Endothelial cell of umbilical vein (primary cell): ENCODE data around the gene MED8. TPM values are rescaled to one million over a fixed set of nuclear protein-coding genes. Genes with fewer than 3 reads are reported as not detected.

Experiments used
- BruUV-seq: library from RNA; stranded (reverse); fragments of 400-500 nt; replicated peaks from 2 replicates; lab custom pipeline; 2021; lab: Mats Ljungman, UMichigan
- CTCF ChIA-PET: fragments of 300-600, 350-600 bp; sonication (Branson Sonifier 250); formaldehyde crosslinking; loops from one replicate; lab custom pipeline; 2021; ENCODE audit warnings: antibody characterized with exemption, inconsistent platforms; lab: Charles Lee
- POLR2A ChIA-PET: fragments of 300-600, 350-600 bp; sonication (Branson Sonifier 250); formaldehyde crosslinking; loops from one replicate; lab custom pipeline; 2021; ENCODE audit warnings: antibody characterized with exemption, inconsistent platforms; lab: Charles Lee
- DNase-seq: peaks from one replicate; pipeline ENCODE4 v3.0.0-alpha.2; 2011; ENCODE audit warnings: low read depth, low spot score
- FAIRE-seq: peaks from 2 replicates; lab custom pipeline; 2011; peaks lifted over from hg19 to GRCh38; lab: Jason Lieb, UNC
- H2AFZ ChIP-seq: 2 replicates; pipeline ENCODE4 v1.6.0; 2012; ENCODE audit warnings: low read depth, low read length, control low read depth, inconsistent platforms
- H3K27ac ChIP-seq: 2 replicates; pipeline ENCODE4 v1.5.1; 2011; ENCODE audit warnings: low read depth, mild to moderate bottlenecking, control low read depth, low read length, moderate library complexity; ENCODE audit not compliant: insufficient read depth
- H3K27me3 ChIP-seq, 2 experiments: 2 replicates each; pipeline versions ENCODE4 v1.6.0 to v1.6.1; 2011; ENCODE audit warnings: low read length in 2 of 2, mixed read lengths in 1 of 2; ENCODE audit not compliant: control insufficient read depth in 2 of 2, insufficient read depth in 2 of 2
- H3K36me3 ChIP-seq, 2 experiments: 2 replicates in 1 of 2; 3 replicates in 1 of 2; pipeline ENCODE4 v1.5.1; 2011; ENCODE audit warnings: low read length in 2 of 2, mild to moderate bottlenecking in 1 of 2, moderate library complexity in 1 of 2; ENCODE audit not compliant: control insufficient read depth in 2 of 2, insufficient read depth in 2 of 2; ENCODE audit errors: extremely low read depth in 1 of 2
- H3K4me1 ChIP-seq: 3 replicates; pipeline ENCODE4 v1.5.1; 2011; ENCODE audit warnings: mild to moderate bottlenecking, low read length; ENCODE audit not compliant: control insufficient read depth, insufficient read depth; ENCODE audit errors: extremely low read depth
- H3K4me2 ChIP-seq: 2 replicates; pipeline ENCODE4 v1.6.1; 2011; ENCODE audit warnings: low read length, control low read depth, mixed read lengths; ENCODE audit not compliant: insufficient read depth
- H3K4me3 ChIP-seq, 3 experiments: fragments of 200-600 bp in 1 of 3; sonication (generic), shearing (Covaris generic) in 1 of 3; replicated peaks in 1 of 3; 2 replicates each; pipeline ENCODE4 v1.5.1; 2011 to 2016; ENCODE audit warnings: control low read depth in 3 of 3, low read length in 3 of 3, mild to moderate bottlenecking in 2 of 3, inconsistent platforms in 1 of 3, low read depth in 1 of 3, moderate library complexity in 1 of 3; ENCODE audit not compliant: insufficient read depth in 1 of 3
- H3K79me2 ChIP-seq: 2 replicates; pipeline ENCODE4 v1.6.0; 2012; ENCODE audit warnings: low read length, inconsistent platforms; ENCODE audit not compliant: control insufficient read depth, insufficient read depth
- H3K9ac ChIP-seq: replicated peaks from 2 replicates; pipeline ENCODE3; 2011; ENCODE audit warnings: low read length, control low read depth; ENCODE audit not compliant: insufficient read depth; ENCODE audit errors: extremely low read depth
- H3K9me1 ChIP-seq: replicated peaks from 3 replicates; pipeline ENCODE4 v1.6.0; 2011; ENCODE audit warnings: mild to moderate bottlenecking, low read length; ENCODE audit not compliant: control insufficient read depth, insufficient read depth; ENCODE audit errors: extremely low read depth
- H3K9me3 ChIP-seq: replicated peaks from 2 replicates; pipeline ENCODE4 v1.5.1; 2012; ENCODE audit warnings: low read length, inconsistent platforms; ENCODE audit not compliant: control insufficient read depth, insufficient read depth
- H4K20me1 ChIP-seq: replicated peaks from 2 replicates; pipeline ENCODE3; 2011; ENCODE audit warnings: mild to moderate bottlenecking, low read length; ENCODE audit not compliant: control insufficient read depth, insufficient read depth; ENCODE audit errors: extremely low read depth
- EZH2 ChIP-seq: IDR thresholded peaks from 2 replicates; pipeline ENCODE4 v1.6.1; 2012; ENCODE audit warnings: borderline replicate concordance, low read depth, mild to moderate bottlenecking, moderate library complexity, low read length, inconsistent platforms; ENCODE audit not compliant: severe bottlenecking
- FOS ChIP-seq: IDR thresholded peaks from 2 replicates; pipeline ENCODE4 v1.6.1; 2011; ENCODE audit warnings: mild to moderate bottlenecking, low read length, moderate library complexity, borderline replicate concordance; ENCODE audit not compliant: insufficient read depth
- GATA2 ChIP-seq: IDR thresholded peaks from 2 replicates; pipeline ENCODE4 v1.7.0; 2011; ENCODE audit warnings: low read depth, mild to moderate bottlenecking, moderate library complexity, mixed read lengths, low read length; ENCODE audit not compliant: insufficient read length, insufficient read depth
- JUN ChIP-seq: IDR thresholded peaks from 2 replicates; pipeline ENCODE4 v1.6.1; 2011; ENCODE audit warnings: borderline replicate concordance, low read depth; ENCODE audit not compliant: insufficient read length, insufficient read depth
- MYC ChIP-seq: IDR thresholded peaks from one replicate; pipeline ENCODE4 v1.6.1; 2011; ENCODE audit warnings: mild to moderate bottlenecking, low read depth, low read length
- POLR2A ChIP-seq: IDR thresholded peaks from 2 replicates; pipeline ENCODE4 v1.6.1; 2012; ENCODE audit warnings: low read depth, mild to moderate bottlenecking, control low read depth, low read length
- POLR2AphosphoS5 ChIP-seq: IDR thresholded peaks from 2 replicates; pipeline ENCODE4 v1.6.1; 2012; ENCODE audit warnings: low read depth, mild to moderate bottlenecking, control low read depth, low read length, moderate library complexity; ENCODE audit not compliant: insufficient read depth
- dilution Hi-C: fragments of 300-500 bp; cut with MboI; formaldehyde crosslinking; loops from one replicate; pipeline ENCODE4 v1.15.0; 2019; ENCODE audit warnings: low sequenced_read_pairs; ENCODE audit not compliant: extremely low pct_ligation_motif_present
- intact Hi-C: fragments of 100-400 bp; cut with micrococcal nuclease; formaldehyde crosslinking; loops from one replicate; pipeline ENCODE4 v1.10.0; 2022
- polyA plus RNA-seq, 4 experiments: library from polyadenylated mRNA; depleted of rRNA in 3 of 4; stranded (reverse) in 3 of 4; unstranded in 1 of 4; fragments of >200 nt; gene quantifications; 2 replicates each; pipeline versions ENCODE4 v1.2.1 to v1.2.3, GENCODE V29; 2011 to 2012; ENCODE audit warnings: missing spikeins in 1 of 4
- total RNA-seq: library from RNA; stranded (reverse); gene quantifications from 2 replicates; pipeline ENCODE4 v1.2.3, GENCODE V29; 2021
- TF ChIP-seq, protein P1 (sequence below): IDR thresholded peaks from 2 replicates; pipeline ENCODE4 v1.6.1; 2011; ENCODE audit not compliant: insufficient read depth, insufficient read length
- TF ChIP-seq, protein P2 (sequence below), 2 donors: IDR thresholded peaks; 1 replicate in 1 of 2; 2 replicates in 1 of 2; pipeline ENCODE4 v1.5.1; 2011; ENCODE audit warnings: low read length in 2 of 2, mild to moderate bottlenecking in 2 of 2, moderate library complexity in 2 of 2, control low read depth in 1 of 2, inconsistent platforms in 1 of 2, low read depth in 1 of 2; ENCODE audit not compliant: insufficient read depth in 1 of 2; ENCODE audit errors: extremely low read depth in 1 of 2

MED8 gene
- total and polyA plus RNA-seq, 2 donors (not counting 3 experiments of a cell fraction or from before 2014, with no cell fraction given): 19.6 to 45.6 TPM

DNA sequence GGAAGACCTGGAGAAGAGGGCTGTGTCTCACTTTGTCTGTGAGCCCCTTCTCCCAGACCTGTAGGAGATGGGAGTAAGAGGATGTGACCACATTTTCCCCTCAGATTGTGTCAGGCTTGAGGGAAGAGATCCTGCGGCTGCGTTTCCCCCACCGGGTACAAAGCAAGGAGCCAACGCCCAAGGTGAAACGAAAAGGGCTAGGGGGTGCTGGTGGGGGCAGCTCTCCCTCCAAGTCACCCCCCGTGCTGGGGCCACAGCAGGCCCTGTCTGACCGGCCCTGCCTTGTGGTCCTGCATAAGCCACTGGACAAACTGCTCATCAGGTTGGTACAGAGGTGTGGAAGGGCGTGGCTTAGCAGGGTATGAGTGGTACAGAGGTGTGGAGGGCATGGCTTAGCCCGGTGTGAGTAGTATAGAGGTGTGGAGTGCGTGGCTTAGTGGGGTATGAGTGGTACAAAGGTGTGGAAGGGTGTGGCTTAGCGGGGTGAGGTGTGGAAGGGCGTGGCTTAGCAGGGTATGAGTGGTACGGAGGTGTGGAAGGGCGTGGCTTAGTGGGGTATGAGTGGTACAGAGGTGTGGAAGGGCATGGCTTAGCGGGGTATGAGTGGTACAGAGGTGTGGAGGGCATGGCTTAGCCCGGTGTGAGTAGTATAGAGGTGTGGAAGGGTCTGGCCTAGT lies 33.5 kb upstream of the MED8 start:
- CTCF ChIA-PET: no interaction called here
- intact Hi-C loops: no loop called here
- POLR2A ChIA-PET: no interaction called here
- H3K9ac ChIP-seq: no peak overlapping the region
- H3K9me3 ChIP-seq: no peaks in the 10 kb centered on the region
- H3K4me1 ChIP-seq: no peaks in the 10 kb centered on the region
- no peaks in the 10 kb centered on the region for H3K27me3 ChIP-seq
- H3K9me1 ChIP-seq: no peaks in the 10 kb centered on the region
- no TSS peak for BruUV-seq
- H3K4me3 ChIP-seq: no peak overlapping the region
- no peak overlapping the region for H2AFZ ChIP-seq
- FAIRE-seq: no peak
- DNase-seq: no peak
- peaks cover 13 to 85% of the 10 kb centered on the region in 2 experiments for H3K36me3 ChIP-seq
- H3K79me2 ChIP-seq: no peaks in the 10 kb centered on the region
- dilution Hi-C loops: loop anchor here (25.0 kb wide), 1 partner anchor 186 kb away; no protein-coding TSS in a partner anchor
- H3K27ac ChIP-seq: no peak overlapping the region
- no peaks in the 10 kb centered on the region for H4K20me1 ChIP-seq
- TF ChIP-seq POLR2AphosphoS5 (no peak), FOS (no peak), POLR2A (no peak), MYC (no peak), JUN (no peak), GATA2 (no peak), EZH2 (no peak)
- TF ChIP-seq, protein P1, sequence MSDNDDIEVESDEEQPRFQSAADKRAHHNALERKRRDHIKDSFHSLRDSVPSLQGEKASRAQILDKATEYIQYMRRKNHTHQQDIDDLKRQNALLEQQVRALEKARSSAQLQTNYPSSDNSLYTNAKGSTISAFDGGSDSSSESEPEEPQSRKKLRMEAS: no peak
- TF ChIP-seq, protein P2, sequence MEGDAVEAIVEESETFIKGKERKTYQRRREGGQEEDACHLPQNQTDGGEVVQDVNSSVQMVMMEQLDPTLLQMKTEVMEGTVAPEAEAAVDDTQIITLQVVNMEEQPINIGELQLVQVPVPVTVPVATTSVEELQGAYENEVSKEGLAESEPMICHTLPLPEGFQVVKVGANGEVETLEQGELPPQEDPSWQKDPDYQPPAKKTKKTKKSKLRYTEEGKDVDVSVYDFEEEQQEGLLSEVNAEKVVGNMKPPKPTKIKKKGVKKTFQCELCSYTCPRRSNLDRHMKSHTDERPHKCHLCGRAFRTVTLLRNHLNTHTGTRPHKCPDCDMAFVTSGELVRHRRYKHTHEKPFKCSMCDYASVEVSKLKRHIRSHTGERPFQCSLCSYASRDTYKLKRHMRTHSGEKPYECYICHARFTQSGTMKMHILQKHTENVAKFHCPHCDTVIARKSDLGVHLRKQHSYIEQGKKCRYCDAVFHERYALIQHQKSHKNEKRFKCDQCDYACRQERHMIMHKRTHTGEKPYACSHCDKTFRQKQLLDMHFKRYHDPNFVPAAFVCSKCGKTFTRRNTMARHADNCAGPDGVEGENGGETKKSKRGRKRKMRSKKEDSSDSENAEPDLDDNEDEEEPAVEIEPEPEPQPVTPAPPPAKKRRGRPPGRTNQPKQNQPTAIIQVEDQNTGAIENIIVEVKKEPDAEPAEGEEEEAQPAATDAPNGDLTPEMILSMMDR (IDR thresholded peaks at IDR 0.05; ENCODE audit: extremely low read depth in 1 of 2, insufficient read depth in 1 of 2, low read depth in 1 of 2, low read length in 2 of 2): no peak
- H3K4me2 ChIP-seq: no peak overlapping the region
